Mesendoderm (in vitro differentiated cells): ENCODE results near the gene SCAMP1.
A peak's percentile ranks its signal among the peaks of the same experiment; 100 is the strongest.
"Not testable (repeated sequence)": the region's sequence is repeated elsewhere in the genome, so short reads cannot be mapped to it uniquely, and the experiment has no call there.

Source experiments
- DNase-seq: peaks from one replicate; pipeline ENCODE4 v3.0.0; 2013
- H2AK5ac ChIP-seq: 2 replicates; pipeline ENCODE4 v1.6.1; 2013; ENCODE audit warnings: low read length, inconsistent platforms
- H2BK120ac ChIP-seq: 2 replicates; pipeline ENCODE4 v1.6.1; 2013; ENCODE audit warnings: low read depth, mild to moderate bottlenecking, low read length, moderate library complexity, mixed read lengths
- H2BK15ac ChIP-seq: replicated peaks from 2 replicates; pipeline ENCODE4 v1.6.1; 2013; ENCODE audit warnings: low read depth, mild to moderate bottlenecking, moderate library complexity
- H2BK5ac ChIP-seq: 2 replicates; pipeline ENCODE4 v1.6.1; 2013; ENCODE audit warnings: low read length, inconsistent platforms
- H3K18ac ChIP-seq: 2 replicates; pipeline ENCODE4 v1.6.1; 2013; ENCODE audit warnings: mild to moderate bottlenecking, low read length, mixed read lengths
- H3K23ac ChIP-seq: one replicate; pipeline ENCODE4 v1.6.1; 2013; ENCODE audit warnings: low read length
- H3K27ac ChIP-seq: 2 replicates; pipeline ENCODE4 v1.5.1; 2013; ENCODE audit warnings: low read depth, mild to moderate bottlenecking, inconsistent platforms, low read length, moderate library complexity
- H3K27me3 ChIP-seq: 2 replicates; pipeline ENCODE4 v1.6.1; 2013; ENCODE audit warnings: low read length, control low read depth, mild to moderate bottlenecking, inconsistent platforms; ENCODE audit not compliant: insufficient read depth, poor library complexity
- H3K36me3 ChIP-seq: 2 replicates; pipeline ENCODE4 v1.6.1; 2013; ENCODE audit warnings: low read length, inconsistent platforms; ENCODE audit not compliant: control insufficient read depth, insufficient read depth
- H3K4ac ChIP-seq: one replicate; pipeline ENCODE4 v1.6.1; 2013; ENCODE audit warnings: low read depth, mild to moderate bottlenecking, low read length, moderate library complexity
- H3K4me1 ChIP-seq: 2 replicates; pipeline ENCODE4 v1.6.1; 2013; ENCODE audit warnings: low read depth, low read length, inconsistent platforms; ENCODE audit not compliant: control insufficient read depth
- H3K4me2 ChIP-seq: 2 replicates; pipeline ENCODE4 v1.6.1; 2013; ENCODE audit warnings: low read length
- H3K4me3 ChIP-seq: 2 replicates; pipeline ENCODE4 v1.5.1; 2013; ENCODE audit warnings: mild to moderate bottlenecking, low read length
- H3K56ac ChIP-seq: one replicate; pipeline ENCODE4 v1.6.1; 2013; ENCODE audit warnings: low read length
- H3K79me1 ChIP-seq: 2 replicates; pipeline ENCODE4 v1.6.1; 2013; ENCODE audit warnings: low read length, inconsistent platforms
- H3K79me2 ChIP-seq: 2 replicates; pipeline ENCODE4 v1.6.1; 2013; ENCODE audit warnings: mild to moderate bottlenecking, low read length; ENCODE audit not compliant: control insufficient read depth, insufficient read depth
- H3K9ac ChIP-seq: 2 replicates; pipeline ENCODE4 v1.6.1; 2013; ENCODE audit warnings: low read length, inconsistent platforms
- H4K5ac ChIP-seq: one replicate; pipeline ENCODE4 v1.6.1; 2013; ENCODE audit warnings: low read length
- H4K8ac ChIP-seq: one replicate; pipeline ENCODE4 v1.6.1; 2013; ENCODE audit warnings: low read depth, mild to moderate bottlenecking, control low read depth, low read length, moderate library complexity
- WGBS: extraction: QIAGEN DNeasy Blood & Tissue Kit; methylation state at CpG from one replicate; pipeline ENCODE4 v1.1.7; 2013; ENCODE audit warnings: low lambda C conversion rate, missing lambda C conversion rate; ENCODE audit not compliant: insufficient coverage; ENCODE audit errors: extremely low coverage; 5-methylcytosine and 5-hydroxymethylcytosine counted together

Gene SCAMP1

DNA sequence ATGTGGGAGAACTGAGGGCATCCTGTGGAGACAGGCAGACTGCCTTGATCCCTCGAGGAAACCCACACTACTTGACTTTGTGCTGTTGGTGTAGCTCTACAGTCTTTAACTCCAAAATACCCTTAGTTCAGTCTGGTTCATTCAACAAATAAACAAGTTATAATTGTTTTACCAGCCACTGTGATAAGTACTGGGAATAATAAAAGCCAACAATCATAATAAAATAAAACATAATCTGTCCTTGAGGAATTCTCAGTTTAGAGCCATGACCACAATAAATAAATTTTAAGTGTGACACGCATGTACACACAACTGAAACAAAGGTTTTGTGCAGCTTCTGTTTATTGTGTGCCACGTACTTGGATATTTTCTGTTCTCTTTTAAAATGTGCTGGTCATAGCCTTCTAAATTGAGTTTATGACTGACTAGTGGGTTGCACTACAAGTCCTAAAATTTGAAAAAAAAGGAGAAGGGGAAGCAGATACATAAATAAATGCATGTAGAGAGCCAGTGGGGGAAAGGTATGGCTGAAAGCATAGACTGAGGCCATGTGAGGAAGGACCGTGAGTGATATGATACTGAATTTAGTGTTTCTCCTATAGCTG, 6.2 kb upstream of the SCAMP1 start:
- Histone ChIP-seq H3K4me2 (no peak overlapping the region), H3K27ac (no peak overlapping the region), H3K4me3 (no peak overlapping the region), H2BK5ac (no peak overlapping the region), H3K9ac (no peak overlapping the region), H3K79me1 (no peaks in the 10 kb centered on the region), H3K56ac (no peak overlapping the region), H4K5ac (no peak overlapping the region), H3K4ac (no peak overlapping the region), H3K4me1 (no peaks in the 10 kb centered on the region), H2BK120ac (no peak overlapping the region), H2BK15ac (no peak overlapping the region), H3K27me3 (no peaks in the 10 kb centered on the region), H4K8ac (no peak overlapping the region), H3K23ac (no peak overlapping the region), H3K36me3 (no peaks in the 10 kb centered on the region), H3K79me2 (no peaks in the 10 kb centered on the region), H3K18ac (no peak overlapping the region), H2AK5ac (no peak overlapping the region)
- no peak for DNase-seq
- WGBS, result no CpG with 5 or more reads among the region's 4 CpGs

DNA sequence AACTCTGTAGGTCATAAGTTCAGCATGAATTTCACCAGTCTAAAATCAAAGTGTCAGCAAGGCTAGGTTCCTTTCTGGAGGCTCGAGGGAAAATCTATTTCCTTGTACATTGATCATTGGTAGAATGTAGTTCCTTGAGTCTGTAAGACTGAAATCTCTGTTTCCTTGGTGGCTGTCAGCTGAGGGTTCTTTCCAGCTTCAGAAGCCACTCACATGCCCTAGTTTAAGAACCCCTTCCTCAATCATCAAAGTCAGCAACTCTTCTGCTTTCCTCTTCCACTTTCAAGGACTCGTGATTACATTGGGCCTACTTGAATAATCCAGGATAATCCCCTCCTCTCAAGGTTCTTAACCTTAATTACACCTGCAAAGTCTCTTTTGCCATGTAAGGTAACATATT, 4.9 kb upstream of the SCAMP1 start:
- Histone ChIP-seq H3K79me1 (no peaks in the 10 kb centered on the region), H3K4me3 (no peak overlapping the region), H3K27ac (no peak overlapping the region), H3K18ac (no peak overlapping the region), H3K56ac (no peak overlapping the region), H3K79me2 (no peaks in the 10 kb centered on the region), H2BK15ac (no peak overlapping the region), H4K8ac (no peak overlapping the region), H3K36me3 (no peaks in the 10 kb centered on the region), H2BK5ac (no peak overlapping the region), H3K4me2 (no peak overlapping the region), H3K27me3 (no peaks in the 10 kb centered on the region), H3K9ac (no peak overlapping the region), H3K23ac (no peak overlapping the region), H3K4ac (no peak overlapping the region), H4K5ac (no peak overlapping the region), H3K4me1 (no peaks in the 10 kb centered on the region), H2AK5ac (no peak overlapping the region), H2BK120ac (no peak overlapping the region)
- DNase-seq, result no peak
- WGBS, result no CpG with 5 or more reads among the region's 2 CpGs

DNA sequence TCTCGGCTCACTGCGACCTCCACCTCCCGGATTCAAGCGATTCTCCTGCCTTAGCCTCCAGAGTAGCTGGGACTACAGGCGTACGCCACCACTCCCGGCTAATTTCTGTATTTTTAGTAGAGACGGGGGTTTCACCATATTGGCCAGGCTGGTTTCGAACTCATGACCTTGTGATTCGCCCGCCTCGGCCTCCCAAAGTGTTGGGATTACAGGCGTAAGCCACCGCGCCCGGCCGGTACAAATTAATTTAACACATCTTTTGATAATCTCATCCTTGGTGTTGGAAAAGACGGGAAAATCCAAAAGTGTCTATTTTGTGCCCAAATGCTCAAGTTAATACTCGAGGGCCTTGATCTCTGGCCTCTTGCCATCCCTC, 974 bp upstream of the SCAMP1 start:
- Histone ChIP-seq H3K9ac (peak overlapping the region; percentile 95), H3K4me3 (peak overlapping the region; percentile 32), H3K4me2 (peak overlapping the region; percentile 63), H3K18ac (peak overlapping the region; percentile 8), H3K4ac (peak overlapping the region; percentile 90), H3K56ac (peak overlapping the region; percentile 99)
- not testable (repeated sequence) for H3K27me3 ChIP-seq, H3K23ac ChIP-seq, H3K79me1 ChIP-seq, H2AK5ac ChIP-seq, H3K4me1 ChIP-seq, H3K27ac ChIP-seq, H3K79me2 ChIP-seq, H3K36me3 ChIP-seq, H2BK15ac ChIP-seq, H2BK120ac ChIP-seq, H2BK5ac ChIP-seq, H4K8ac ChIP-seq, H4K5ac ChIP-seq, DNase-seq
- WGBS, result no CpG with 5 or more reads among the region's 19 CpGs

DNA sequence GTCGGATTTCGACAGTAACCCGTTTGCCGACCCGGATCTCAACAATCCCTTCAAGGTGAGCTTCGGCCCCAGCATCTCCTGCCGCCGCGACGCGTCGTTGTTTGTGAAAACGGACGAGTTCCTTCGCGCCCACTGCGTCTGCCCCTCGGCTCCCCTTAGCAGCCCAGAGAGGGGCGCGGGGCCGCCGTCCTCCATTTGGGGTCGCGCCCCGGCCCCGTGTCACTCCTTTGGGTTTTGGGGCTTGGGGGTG, 182 bp downstream of the SCAMP1 start:
- H2BK15ac ChIP-seq, result no peak overlapping the region
- H3K79me2 ChIP-seq, result peaks cover 3% of the 10 kb centered on the region
- no peak for DNase-seq
- H4K8ac ChIP-seq, result no peak overlapping the region
- H2BK5ac ChIP-seq, result peak overlapping the region; percentile 40
- H4K5ac ChIP-seq, result no peak overlapping the region
- no peaks in the 10 kb centered on the region for H3K4me1 ChIP-seq
- H3K4me3 ChIP-seq, result peak overlapping the region; percentile 91
- peak overlapping the region; percentile 88 for H3K27ac ChIP-seq
- no peaks in the 10 kb centered on the region for H3K36me3 ChIP-seq
- H3K56ac ChIP-seq, result peak overlapping the region; percentile 99
- H3K79me1 ChIP-seq, result peaks cover 3% of the 10 kb centered on the region
- H3K23ac ChIP-seq, result no peak overlapping the region
- H3K4ac ChIP-seq, result peak overlapping the region; percentile 17
- H2AK5ac ChIP-seq, result no peak overlapping the region
- peak overlapping the region; percentile 89 for H3K9ac ChIP-seq
- no peak overlapping the region for H2BK120ac ChIP-seq
- H3K27me3 ChIP-seq, result no peaks in the 10 kb centered on the region
- H3K4me2 ChIP-seq, result peak overlapping the region; percentile 64
- WGBS, result no CpG with 5 or more reads among the region's 26 CpGs
- H3K18ac ChIP-seq, result peak overlapping the region; percentile 45

DNA sequence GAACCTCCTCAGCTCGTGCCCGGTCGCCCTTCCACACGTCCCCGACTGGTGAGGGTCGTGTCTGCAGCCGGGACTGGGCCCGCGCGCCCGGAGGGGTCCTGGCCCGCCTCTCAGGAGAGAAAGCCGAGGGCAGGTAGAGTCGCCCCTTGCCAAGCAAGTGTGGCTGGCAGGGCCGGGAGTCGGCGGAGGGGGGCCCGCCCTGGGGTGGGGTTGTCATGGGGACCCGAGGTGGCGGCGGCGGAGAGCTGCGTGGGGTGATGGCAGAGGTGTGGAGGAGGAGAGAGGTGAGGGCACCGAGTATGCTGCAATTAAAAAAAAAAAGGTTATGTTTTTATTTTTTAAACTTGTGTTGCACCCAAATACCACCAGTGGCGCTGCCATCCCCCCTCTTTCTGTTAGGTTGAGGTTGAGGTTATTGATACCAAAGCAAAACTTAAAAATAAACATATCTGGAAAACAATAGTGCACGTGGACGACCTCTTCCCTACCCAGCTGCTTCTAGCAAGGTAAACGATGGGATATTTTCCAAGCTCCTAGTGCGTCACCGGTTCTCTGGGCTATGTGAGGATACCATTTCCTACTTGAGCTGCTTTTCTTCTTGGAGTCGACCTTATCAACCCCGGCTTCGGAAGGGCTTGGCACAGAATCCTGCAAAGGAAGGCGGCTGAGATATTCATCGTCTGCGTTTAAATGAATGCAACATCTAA, 660 bp downstream of the SCAMP1 start:
- Histone ChIP-seq H3K79me2 (peaks cover 3% of the 10 kb centered on the region), H2BK120ac (no peak overlapping the region), H3K4me3 (peak overlapping the region; percentile 91), H3K4ac (peak overlapping the region; percentile 17), H3K4me1 (no peaks in the 10 kb centered on the region), H4K8ac (no peak overlapping the region), H3K4me2 (peak overlapping the region; percentile 64), H3K27ac (peak overlapping the region; percentile 88), H3K56ac (peak overlapping the region; percentile 99), H3K23ac (no peak overlapping the region), H2AK5ac (no peak overlapping the region), H3K27me3 (no peaks in the 10 kb centered on the region), H3K9ac (peak overlapping the region; percentile 89), H3K36me3 (no peaks in the 10 kb centered on the region), H3K79me1 (peaks cover 3% of the 10 kb centered on the region), H4K5ac (no peak overlapping the region), H2BK15ac (no peak overlapping the region), H2BK5ac (no peak overlapping the region), H3K18ac (peak overlapping the region; percentile 45)
- DNase-seq, result peak; percentile 82
- WGBS, result no CpG with 5 or more reads among the region's 36 CpGs

DNA sequence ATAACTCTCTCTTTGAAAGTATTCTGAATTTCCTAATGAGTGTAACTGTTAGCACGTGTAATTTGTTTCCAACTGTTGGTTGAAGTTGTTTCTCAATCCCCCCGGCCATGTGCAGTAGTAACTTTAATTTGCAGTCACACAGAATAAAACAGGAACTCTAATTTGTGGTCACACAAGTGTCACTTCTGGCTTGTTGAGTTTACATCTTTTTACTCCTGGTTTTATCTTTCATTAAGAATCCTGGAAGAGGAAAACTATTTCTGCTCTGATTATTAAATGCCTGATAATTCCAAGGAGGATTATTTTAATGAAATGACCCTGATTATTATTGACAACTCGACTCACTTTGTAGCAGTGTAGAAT, 1.2 kb downstream of the SCAMP1 start:
- peak overlapping the region; percentile 99 for H3K56ac ChIP-seq
- H3K9ac ChIP-seq, result peak overlapping the region; percentile 89
- no peaks in the 10 kb centered on the region for H3K36me3 ChIP-seq
- H3K23ac ChIP-seq, result no peak overlapping the region
- no peak overlapping the region for H2AK5ac ChIP-seq
- no peak overlapping the region for H4K5ac ChIP-seq
- no peak overlapping the region for H4K8ac ChIP-seq
- no peaks in the 10 kb centered on the region for H3K27me3 ChIP-seq
- no peak for DNase-seq
- peaks cover 3% of the 10 kb centered on the region for H3K79me2 ChIP-seq
- H2BK120ac ChIP-seq, result no peak overlapping the region
- no CpG with 5 or more reads among the region's 3 CpGs for WGBS
- no peak overlapping the region for H3K27ac ChIP-seq
- no peak overlapping the region for H3K4ac ChIP-seq
- H2BK15ac ChIP-seq, result no peak overlapping the region
- no peaks in the 10 kb centered on the region for H3K4me1 ChIP-seq
- peaks cover 3% of the 10 kb centered on the region for H3K79me1 ChIP-seq
- no peak overlapping the region for H2BK5ac ChIP-seq
- H3K4me3 ChIP-seq, result peak overlapping the region; percentile 91
- H3K4me2 ChIP-seq, result peak overlapping the region; percentile 64
- H3K18ac ChIP-seq, result no peak overlapping the region
